ENCODE data around the gene DYNLT2B.

GRCh38 chr3:196339044-196339443 is 21.0 kb upstream of the DYNLT2B start:
- no peak for TF ChIP-seq CTCF (IDR thresholded peaks at IDR 0.05)
- no peak for TF ChIP-seq POLR2A (IDR thresholded peaks at IDR 0.05)

Data from esophagus squamous epithelium (tissue), 4 donors.